A172 (cell line): ENCODE results near the gene COL5A1. TPM values are rescaled to one million over a fixed set of nuclear protein-coding genes. Genes with fewer than 3 reads are reported as not detected.

Experiments
- DNase-seq: peaks from one replicate; pipeline ENCODE4 v3.0.0-alpha.2; 2015; ENCODE audit warnings: low spot score
- total RNA-seq: library from RNA; depleted of rRNA; stranded (reverse); fragments of >200 nt; shearing (Covaris generic); gene quantifications from 2 replicates; pipeline ENCODE4 v1.2.3, GENCODE V29; 2014

COL5A1 gene
- total RNA-seq, 1 experiment from 2014 or later, result 185 TPM

DNA sequence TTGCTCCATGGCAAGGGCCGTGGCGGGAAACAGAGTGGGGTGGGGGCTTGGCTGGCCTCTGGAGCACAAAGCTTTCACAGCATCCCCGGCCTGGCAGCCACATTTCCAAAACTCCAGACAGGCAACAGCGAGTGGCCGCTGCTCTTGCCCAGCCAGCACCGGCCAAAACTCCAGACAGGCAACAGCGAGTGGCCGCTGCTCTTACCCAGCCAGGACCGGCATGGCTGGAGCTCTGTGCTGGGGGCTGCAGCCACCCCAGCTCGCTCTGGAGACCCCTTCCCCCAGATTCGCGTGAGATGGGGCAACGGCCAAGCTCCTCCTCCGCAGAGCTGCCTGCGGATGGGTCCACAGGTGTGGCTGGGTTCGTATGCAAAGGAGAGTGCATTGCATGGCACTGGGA lies 98.5 kb downstream of the COL5A1 start:
- no peak for DNase-seq

DNA sequence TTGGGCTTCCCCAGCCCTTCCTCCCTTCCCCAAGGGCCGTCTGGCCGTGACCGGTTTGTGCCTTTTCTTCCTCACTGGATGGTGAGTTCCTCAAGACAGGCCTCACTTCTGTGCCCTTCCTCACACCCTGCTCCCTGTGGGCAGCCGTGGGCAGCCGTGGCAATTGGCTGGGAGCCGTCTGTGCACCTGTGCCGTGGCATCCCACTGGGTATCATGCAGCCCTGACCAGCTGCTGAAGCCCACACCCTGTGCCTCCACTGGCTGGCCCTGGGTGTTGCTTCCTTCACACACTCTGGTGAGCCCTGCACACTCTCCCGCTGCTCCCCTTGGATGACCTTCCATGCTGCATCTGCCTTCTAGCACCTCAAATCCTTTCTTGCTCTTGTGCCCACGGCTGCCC lies 100.2 kb downstream of the COL5A1 start:
- no peak for DNase-seq

DNA sequence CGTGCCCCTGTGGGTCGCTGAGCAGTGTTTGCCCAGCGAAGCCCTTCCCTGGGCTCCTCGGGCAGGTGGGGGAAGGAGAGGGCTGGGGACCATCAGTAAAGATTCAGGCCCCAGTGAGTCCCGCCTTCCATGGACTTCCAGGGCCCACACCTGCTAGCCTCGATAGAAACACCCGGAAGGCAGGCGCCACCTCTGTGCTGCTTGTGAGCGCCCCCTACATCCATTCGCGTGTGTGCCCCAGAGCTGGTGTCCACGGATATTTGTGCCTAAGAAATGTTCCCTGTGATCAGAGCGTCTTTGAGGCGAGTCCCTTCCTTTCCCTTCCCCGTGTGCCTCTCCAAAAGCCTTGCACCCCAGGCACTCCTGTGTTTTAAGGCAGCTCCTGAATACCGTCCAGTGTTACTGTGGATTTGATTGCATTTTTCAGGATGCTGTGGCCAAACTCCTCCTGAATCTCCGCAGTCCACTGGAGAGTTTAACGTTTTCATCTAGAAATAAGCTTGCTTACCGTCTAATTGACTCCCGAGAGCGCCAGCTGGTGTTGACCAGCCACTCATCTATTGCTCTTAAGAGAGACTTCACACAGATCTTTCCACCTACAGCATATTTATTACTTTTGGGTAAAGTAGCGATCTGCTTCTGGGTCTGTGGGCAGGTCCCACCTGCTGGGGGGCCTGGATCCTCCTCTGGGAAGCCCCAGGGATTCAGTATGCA lies 101.4 kb downstream of the COL5A1 start:
- no peak for DNase-seq

DNA sequence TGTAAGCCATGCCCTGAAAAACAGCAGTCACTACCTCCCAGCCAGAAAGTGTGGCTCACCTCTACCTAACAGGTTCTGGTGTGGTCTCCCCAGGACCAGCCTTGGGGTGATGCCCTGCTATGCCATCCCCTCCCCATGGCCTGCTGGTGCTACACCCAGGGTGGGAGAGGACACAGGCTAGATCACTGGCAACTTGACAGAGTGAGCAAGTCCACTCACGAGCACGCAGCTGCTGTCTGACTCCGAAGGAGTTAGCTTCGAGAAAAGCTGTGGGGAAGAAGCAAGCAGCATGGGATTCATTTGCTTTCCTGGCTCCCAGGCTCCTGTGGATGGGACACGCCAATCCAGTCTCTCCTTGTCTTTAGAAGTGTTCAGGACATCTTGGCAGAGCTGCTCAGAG lies 102.2 kb downstream of the COL5A1 start:
- DNase-seq, result no peak

DNA sequence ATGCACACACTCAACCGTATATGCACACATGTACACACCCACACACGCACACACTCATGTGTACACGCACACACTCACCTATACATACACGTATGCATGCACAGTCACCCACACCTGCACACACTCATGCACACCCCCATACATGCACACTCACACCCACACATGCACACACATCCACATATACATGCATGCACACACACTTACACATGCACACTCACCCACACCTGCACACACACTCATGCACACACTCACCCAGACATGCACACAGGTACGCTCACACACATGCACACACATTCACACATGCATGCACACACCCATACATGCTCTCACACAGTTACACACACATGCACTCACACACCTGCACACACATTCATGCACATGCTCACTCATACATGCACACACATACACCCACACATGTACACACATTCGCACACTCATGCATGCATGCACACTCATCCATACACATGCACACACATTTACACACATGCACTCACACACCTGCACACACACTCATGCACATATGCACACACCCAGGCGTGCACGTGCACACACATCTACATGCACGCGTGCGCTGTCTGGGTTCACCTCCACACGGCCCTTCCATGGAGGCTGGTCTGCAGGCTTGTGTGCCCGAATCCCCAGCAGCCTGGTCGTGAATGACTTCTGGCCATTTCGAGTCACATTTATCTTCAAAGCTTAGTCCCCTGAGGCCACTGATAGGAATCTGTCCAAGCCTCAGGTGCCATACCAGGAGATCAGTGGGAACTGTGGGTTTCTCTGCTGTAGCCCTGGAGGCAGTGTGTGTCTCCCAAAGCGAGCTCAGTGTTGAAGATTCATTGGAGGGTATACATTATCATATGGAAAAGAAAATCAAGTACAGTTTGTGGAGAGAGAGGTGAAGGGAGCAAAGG lies 103.0 kb downstream of the COL5A1 start:
- DNase-seq, result no peak

GRCh38 chr9:134747951-134748489 lies 106.4 kb downstream of the COL5A1 start:
- no peak for DNase-seq

DNA sequence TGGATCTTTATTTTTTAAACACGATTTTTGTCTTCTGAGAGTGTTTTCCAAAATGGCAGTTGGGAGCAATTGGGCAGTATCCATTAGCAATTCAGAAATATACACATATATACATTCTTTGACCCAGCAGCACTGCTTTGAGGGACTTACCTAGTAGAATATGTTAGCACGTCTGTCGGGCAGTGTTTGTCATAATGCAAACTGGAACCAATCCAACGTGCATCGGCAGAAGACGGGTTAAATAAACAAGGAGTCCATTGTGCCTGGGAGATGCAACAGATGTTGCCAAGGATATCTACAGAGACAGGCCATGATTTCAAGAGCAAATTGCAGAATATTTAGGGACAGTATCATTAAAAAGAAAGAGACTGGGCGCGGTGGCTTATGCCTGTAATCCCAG lies 107.0 kb downstream of the COL5A1 start:
- DNase-seq, result no peak

DNA sequence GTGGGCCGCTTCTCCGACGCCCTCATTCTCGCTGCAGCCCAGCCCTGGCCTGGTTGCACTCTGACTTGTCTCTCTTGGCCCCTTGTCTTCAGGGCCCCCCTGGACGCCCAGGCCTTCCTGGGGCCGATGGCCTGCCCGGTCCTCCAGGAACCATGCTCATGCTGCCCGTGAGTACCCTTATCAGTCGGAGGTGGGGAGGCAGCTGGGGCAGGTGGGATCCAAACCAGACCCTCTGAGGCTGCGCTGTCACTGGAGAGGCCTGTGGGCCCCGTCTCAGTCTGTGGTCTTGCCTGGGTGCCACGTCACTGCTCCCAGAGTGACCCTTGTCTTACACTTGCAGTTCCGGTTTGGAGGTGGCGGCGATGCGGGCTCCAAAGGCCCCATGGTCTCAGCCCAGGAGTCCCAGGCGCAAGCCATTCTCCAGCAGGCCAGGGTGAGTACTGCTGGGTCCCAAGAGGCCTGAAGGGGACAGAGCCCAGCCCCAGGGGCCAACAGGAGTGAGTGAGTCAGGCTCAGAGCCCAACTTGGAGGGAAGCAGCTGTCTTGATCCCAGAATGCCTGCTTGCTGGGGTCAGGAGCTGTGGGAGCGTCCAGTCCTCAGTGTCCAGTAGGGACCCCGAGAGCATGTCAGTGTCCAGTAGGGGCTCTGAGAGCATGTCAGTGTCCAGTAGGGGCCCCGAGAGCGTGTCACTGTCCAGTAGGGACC lies 109.0 kb downstream of the COL5A1 start:
- DNase-seq, result no peak

DNA sequence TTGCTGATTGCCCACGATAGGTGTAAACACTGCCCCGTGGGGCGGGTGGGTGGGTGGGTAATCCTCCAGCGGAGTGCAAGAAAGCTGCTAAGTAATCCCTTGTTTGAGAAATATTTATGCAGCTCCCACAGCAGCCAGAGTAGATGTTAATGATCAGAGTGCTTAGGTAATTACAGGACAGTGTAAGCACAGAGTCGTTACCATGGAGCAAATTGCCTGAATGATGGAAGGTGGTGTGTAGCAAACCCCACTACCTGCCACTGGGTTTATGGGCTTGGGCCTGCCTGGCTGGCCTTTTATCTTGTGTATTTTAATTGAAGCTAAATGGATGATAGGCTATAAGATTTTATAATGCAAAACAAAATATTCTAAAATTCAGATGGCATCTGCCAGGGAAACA lies 110.0 kb downstream of the COL5A1 start:
- DNase-seq, result no peak

- no peak for DNase-seq
Observed at GRCh38 chr9:134752471-134753168, 111.0 kb downstream of the COL5A1 start.

GRCh38 chr9:134753191-134753590 lies 111.6 kb downstream of the COL5A1 start:
- DNase-seq, result no peak

DNA sequence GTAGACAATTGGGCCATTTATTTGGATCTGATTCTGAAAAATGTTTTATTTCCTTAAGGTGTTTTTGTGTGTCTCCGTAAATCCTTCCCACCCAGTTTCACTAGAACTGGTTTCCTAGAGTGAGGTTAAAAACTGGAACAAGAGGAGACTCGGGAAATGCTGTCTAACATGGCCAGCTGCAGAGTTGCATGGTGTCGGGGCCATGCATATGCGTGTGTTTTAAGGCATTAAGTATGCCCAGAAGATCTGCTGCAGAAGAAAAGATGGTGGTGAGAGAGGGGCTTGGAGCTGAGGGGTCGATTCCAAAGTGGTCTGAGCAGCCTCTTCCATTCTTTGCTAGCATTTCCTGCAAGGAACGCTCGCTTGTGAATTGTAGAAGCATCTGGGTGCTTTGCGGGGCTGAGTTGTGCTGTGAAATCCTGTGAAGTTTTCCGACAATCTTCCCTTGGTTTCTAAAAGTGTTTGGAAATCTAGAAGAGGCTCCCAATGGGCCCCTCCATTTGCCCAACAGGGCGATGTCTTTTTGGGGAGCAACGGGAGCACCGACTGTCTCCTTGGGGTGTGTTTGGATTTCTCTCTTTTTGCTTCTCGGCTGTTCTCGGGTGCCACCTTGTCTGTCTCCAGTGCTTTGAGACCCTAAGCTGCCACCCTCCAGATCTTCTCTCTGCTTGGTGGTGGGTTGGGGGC lies 113.8 kb downstream of the COL5A1 start:
- no peak for DNase-seq

- no peak for DNase-seq
Observed at GRCh38 chr9:134756098-134756497, 114.5 kb downstream of the COL5A1 start.

- DNase-seq, result no peak
Observed at GRCh38 chr9:134757216-134757975, 115.8 kb downstream of the COL5A1 start.

DNA sequence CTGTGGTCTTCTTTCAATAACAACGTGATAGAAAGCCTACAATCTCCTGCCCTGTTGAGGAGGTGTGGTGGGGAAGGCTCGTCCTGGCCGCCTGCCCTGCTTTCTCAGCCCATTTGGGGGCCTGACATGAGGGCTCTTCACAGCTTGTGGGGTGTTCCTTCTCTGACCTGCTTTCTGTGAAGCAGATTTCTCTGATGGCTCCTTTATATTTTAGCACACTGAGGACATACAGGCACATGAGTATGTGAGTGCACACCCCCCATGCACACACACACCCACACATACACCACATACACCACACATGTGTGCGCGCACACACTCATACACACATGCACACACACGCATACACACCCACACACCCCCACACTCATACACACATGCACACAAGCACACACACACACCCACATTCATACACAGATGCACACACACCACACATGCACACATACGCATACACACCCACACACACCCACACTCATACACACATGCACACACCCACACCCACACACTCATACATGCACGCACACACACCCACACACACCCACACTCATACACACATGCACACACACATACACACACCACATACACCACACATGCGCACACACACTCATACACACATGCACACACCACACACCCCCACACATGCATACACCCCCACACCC lies 117.5 kb downstream of the COL5A1 start:
- no peak for DNase-seq

DNA sequence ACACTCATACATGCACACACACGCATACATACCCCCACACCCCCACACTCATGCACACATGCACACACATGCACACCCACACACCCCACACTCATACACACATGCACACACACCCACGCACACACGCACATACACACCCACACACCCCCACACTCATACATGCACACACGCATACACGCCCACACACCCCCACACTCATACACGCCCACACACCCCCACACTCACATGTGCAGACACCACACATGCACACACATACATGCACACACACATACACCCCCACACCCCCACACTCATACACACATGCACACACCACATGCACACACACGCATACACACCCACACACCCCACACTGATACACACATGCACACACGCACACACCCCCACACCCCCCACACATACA lies 118.3 kb downstream of the COL5A1 start:
- DNase-seq, result no peak

- DNase-seq, result no peak
Observed at GRCh38 chr9:134760750-134761420, 119.3 kb downstream of the COL5A1 start.

DNA sequence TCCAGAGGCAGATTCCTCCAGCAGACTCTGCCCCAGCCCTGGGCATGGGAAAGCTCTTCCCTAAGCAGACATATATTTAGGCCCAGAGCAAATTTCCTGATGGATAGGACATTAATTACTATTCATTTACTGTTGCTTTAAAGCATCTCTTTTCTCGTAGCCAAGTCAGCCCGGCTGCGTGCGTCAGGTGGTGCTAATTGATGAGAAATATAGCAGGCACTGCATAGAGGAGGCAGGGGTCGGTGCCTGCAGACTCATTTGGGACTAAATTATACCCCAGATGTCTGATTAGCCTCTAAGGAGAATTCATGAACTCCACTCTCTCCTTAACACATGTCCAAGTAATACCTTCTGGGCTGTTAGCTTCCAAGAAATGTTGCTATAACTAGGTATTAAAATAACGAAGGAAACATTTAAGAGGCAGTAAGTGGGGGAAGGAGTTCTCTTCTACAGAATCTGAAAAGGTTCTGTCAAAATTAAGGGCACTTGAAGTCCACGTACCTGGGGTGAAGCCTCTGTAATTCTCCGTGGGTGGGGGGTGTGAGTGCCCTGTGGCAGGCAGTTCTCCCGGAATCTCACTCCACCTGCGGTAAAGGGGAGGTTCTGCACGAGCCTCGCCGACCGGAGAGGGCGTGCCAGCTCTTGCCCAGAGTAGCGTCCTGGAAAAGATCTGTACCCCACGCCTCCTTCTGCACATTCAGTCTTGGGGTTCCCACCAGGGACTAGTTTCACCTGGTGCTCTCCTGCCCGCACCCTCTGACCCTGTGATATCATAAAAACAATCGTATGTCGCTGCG lies 123.1 kb downstream of the COL5A1 start:
- DNase-seq, result no peak
